Spleen (tissue), 7 donors: ENCODE results near the gene CEBPZ.

Experiments
- POLR2A ChIP-seq, 3 donors: fragments of 450-650 bp; IDR thresholded peaks; one replicate each; pipeline ENCODE4 v1.5.1; 2017; ENCODE audit warnings: antibody characterized with exemption in 3 of 3, mild to moderate bottlenecking in 1 of 3
- TF ChIP-seq, protein P1 (sequence below), 11 experiments: fragments of 200-600 bp in 7 of 11; fragments of 450-650 bp in 4 of 11; sonication (generic) in 4 of 11; IDR thresholded peaks in 8 of 11; conservative IDR thresholded peaks in 3 of 11; 1 replicate in 7 of 11; 2 replicates in 4 of 11; pipeline versions ENCODE4 v1.4.0 to v1.8.0; 2016 to 2021; ENCODE audit warnings: antibody characterized with exemption in 11 of 11, inconsistent platforms in 4 of 11, mild to moderate bottlenecking in 1 of 11
- donor health status: DM: no; HTN: no; CAD: no; lungs with moderate emphysema.
- donor health status: DM: no; HTN: no; CAD: no.
- donor health status: DM: no; HTN: no; CAD: no.

DNA sequence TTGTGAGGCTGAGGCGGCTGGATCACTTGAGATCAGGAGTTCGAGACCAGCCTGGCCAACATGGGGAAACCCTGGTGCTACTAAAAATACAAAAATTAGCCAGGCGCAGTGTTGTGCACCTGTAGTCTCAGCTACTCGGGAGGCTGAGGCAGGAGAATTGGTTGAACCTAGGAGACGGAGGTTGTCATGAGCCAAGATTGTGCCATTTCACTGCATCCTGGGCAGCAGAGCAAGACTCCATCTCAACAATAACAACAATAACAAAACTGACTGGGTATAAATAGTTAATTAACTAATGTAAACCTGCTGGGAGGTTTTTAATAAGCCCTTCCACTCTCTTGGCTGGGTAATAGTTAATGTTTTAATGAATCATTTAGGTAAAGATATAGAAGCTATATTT lies 50.8 kb downstream of the CEBPZ start:
- TF ChIP-seq POLR2A (IDR thresholded peaks at IDR 0.05) = no peak
- TF ChIP-seq, protein P1, sequence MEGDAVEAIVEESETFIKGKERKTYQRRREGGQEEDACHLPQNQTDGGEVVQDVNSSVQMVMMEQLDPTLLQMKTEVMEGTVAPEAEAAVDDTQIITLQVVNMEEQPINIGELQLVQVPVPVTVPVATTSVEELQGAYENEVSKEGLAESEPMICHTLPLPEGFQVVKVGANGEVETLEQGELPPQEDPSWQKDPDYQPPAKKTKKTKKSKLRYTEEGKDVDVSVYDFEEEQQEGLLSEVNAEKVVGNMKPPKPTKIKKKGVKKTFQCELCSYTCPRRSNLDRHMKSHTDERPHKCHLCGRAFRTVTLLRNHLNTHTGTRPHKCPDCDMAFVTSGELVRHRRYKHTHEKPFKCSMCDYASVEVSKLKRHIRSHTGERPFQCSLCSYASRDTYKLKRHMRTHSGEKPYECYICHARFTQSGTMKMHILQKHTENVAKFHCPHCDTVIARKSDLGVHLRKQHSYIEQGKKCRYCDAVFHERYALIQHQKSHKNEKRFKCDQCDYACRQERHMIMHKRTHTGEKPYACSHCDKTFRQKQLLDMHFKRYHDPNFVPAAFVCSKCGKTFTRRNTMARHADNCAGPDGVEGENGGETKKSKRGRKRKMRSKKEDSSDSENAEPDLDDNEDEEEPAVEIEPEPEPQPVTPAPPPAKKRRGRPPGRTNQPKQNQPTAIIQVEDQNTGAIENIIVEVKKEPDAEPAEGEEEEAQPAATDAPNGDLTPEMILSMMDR (IDR thresholded peaks at IDR 0.05 in 8 of 11, conservative IDR thresholded peaks at IDR 0.05 in 3 of 11) = no peak
